Eye (tissue), 1 donor: ENCODE data around the gene DLL3.

Source experiments
- DNase-seq: peaks from one replicate; pipeline ENCODE4 v3.0.0-alpha.2; 2015

DLL3 gene

GRCh38 chr19:39489756-39490155 is 9.0 kb upstream of the DLL3 start:
- no peak for DNase-seq

GRCh38 chr19:39492225-39492624 is 6.5 kb upstream of the DLL3 start:
- no peak for DNase-seq

GRCh38 chr19:39492788-39493187 is 6.0 kb upstream of the DLL3 start:
- DNase-seq = no peak

DNA sequence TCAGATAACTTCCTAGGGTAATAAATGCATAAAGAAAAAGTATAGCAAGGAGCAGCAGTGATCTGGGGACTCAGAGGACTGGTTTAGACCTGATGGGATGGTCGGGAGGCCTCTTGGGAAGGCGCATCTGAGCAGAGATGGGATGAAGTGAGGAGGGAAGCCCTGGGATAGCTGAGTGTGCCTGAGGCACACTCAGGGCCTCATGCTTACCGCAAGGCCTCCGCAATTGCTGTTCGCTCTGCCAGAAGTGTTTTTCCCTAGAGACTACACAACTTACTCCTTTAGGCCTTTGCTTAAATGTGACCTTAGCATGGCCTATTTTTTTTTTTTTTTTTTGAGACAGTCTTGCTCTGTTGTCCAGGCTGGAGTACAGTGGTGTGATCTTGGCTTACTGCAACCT is 4.1 kb upstream of the DLL3 start:
- DNase-seq = no peak

DNA sequence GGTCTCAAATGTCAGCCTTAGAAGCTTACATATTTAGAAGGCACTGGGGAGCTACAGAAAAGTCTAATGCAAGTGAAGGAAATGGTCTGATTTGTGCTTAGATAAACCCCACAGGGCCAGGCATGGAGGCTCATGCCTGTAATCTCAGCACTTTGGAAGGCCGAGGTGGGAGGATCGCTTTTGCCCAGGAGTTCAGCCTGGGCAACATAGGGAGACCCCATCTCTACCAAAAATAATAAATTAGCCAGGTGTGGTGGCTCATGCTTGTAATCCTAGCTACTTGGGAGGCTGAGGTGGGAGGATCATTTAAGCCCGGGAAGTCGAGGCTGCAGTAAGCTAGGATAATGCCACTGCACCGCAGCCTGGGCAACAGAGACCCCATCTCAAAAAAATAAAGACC is 2.7 kb upstream of the DLL3 start:
- DNase-seq = no peak

DNA sequence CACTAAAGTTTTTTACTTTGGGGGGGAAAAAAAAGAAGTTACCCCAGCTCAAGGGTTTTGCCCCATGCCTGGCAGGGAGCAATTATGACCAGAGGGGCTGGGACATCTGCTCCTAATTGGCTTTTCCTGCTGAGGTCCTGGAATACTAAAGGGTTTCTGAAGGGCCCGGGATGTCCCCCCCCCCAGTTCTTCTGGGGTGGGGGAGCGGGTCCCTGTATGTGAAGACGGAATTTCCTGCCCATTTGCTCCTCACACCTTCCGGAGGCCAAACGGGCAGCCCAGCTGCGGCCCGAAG is 1.1 kb upstream of the DLL3 start:
- DNase-seq = no peak

- peak; percentile 91 for DNase-seq
These were observed 550 bp upstream of the DLL3 start for GRCh38 chr19:39497996-39498797.

DNA sequence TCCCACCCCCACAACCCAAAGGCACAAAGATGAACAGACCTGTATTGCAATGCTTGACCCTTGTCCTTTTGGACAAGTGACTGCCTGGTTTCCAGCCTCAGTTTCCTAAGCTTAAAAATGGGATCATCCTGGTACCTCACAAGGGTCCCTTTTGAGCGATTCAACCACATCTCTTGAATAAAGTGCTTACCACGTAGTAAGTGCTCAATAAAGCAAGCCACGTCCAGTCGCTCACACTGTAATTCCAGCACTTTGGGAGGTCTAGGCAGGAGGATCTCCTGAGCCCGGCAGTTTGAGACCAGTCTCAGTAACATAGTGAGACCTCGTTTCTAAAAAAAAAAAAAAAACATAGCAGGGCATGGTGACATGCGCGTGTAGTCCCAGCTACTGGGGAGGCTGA is 1.2 kb downstream of the DLL3 start:
- no peak for DNase-seq

GRCh38 chr19:39500543-39500942 is 1.8 kb downstream of the DLL3 start:
- no peak for DNase-seq

GRCh38 chr19:39501340-39501739 is 2.6 kb downstream of the DLL3 start:
- no peak for DNase-seq

DNA sequence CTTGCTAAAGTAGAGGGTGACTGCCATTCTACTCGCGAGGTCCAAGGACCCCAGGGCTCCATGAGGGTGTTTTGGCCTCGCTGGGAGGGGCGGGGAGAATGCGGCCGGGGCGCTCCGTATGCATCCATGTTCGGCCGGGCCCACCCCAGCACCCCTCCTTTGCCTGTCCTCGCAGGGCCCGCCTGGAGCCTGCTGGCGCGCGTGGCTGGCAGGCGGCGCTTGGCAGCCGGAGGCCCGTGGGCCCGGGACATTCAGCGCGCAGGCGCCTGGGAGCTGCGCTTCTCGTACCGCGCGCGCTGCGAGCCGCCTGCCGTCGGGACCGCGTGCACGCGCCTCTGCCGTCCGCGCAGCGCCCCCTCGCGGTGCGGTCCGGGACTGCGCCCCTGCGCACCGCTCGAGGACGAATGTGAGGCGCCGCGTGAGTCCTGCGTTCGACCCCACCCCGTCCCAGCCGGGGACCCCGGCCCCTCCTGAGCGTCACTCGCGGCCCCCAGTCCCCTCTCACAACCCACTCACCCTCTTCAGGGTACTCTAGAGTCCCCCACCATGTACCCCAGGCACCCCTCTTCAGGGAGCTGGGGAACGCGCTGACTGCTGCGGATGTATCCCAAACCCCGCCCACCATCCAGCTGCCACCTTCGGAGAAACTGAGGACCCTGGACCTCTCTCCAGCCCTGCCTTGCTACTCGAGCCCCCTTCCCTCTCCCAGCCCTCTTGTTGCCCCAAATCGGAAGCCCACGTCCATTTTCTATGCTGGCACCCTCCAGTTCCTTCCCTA is 4.1 kb downstream of the DLL3 start:
- peak; percentile 87 for DNase-seq

DNA sequence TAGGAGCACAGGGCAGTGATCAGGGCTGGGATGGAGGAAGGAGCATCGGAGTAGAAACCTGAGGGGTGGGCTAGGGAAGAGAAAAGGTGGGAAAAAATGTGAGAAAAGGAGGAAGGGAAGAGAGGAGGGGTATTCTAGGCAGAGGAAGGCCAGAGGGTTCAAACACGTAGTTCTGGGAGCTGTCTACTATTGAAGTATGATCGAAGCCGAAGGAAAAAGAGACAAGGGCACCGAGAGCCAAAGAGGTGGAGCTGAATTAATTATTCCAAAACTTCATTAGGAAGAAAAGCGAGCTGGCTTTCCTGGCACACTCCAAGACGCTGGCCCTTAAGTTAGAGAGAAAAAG is 7.8 kb downstream of the DLL3 start:
- no peak for DNase-seq

GRCh38 chr19:39506944-39507714 is 8.4 kb downstream of the DLL3 start:
- DNase-seq = peak; percentile 86

DNA sequence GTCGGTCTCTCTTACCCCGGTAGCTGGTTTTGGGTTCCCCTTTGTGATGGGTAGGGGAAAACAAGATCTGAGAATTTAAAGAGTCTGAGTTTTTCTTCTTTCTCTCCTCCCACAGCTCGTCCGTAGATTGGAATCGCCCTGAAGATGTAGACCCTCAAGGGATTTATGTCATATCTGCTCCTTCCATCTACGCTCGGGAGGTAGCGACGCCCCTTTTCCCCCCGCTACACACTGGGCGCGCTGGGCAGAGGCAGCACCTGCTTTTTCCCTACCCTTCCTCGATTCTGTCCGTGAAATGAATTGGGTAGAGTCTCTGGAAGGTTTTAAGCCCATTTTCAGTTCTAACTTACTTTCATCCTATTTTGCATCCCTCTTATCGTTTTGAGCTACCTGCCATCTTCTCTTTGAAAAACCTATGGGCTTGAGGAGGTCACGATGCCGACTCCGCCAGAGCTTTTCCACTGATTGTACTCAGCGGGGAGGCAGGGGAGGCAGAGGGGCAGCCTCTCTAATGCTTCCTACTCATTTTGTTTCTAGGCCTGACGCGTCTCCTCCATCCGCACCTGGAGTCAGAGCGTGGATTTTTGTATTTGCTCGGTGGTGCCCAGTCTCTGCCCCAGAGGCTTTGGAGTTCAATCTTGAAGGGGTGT is 9.1 kb downstream of the DLL3 start:
- no peak for DNase-seq

- DNase-seq = no peak
These were observed 9.9 kb downstream of the DLL3 start for GRCh38 chr19:39508629-39509028.

GRCh38 chr19:39509233-39509632 is 10.5 kb downstream of the DLL3 start:
- no peak for DNase-seq

DNA sequence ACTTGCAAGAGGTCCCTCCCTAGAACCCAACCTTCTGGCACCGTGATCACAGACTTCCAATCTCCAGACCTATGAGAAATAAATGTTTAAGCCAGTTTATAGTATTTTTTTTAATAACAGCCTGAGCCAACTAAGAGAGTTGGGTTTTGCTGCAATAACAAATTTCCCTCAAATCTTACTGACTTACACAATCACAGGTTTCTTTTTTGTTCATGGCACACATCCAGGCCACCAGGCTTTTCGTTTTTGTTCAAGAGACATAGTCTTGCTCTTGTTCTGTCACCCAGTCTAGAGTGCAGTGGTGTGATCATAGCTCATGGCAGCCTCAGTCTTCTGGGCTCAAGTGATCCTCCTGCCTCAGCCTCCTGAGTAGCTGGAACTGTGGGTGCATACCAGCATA is 14.2 kb downstream of the DLL3 start:
- DNase-seq = no peak

DNA sequence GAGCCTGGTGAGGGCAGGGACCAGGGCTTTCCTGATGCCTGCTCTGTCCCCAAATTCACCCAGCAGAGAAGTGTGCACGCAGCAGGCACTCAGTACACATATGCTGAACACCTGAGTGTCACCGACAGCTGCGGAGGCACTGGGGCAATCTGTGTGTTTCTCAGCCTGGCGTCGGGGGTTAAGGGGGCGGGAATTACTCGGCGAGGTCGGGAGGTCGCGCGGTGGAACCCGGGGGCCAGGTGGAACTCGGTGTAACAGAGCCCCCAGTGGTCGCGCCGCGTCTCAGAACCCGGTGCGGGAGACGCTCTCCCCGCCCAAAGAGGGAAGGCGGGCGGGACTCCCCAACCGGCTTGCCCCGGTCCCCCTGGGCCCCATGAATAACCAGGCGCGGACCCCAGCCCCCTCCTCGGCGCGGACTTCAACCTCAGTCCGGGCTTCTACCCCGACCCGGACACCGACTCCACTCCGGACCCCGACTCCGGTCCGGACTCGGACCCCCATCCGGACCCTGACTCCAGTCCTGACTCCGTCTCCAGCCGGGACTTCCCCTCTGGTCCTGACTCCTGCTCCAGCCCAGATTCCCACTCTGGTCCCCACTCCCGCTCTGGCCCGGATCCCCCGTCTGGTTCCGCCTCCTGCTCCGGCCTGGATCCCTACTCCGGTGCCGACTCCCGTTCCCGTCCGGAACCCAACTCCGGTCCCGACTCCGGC is 16.2 kb downstream of the DLL3 start, which contains the start of gene SELENOV:
Gene SELENOV, plus strand, starts transcription at position 300 of the 711 bp plus-strand sequence. Its CDS starts 74 bp downstream, at position 374.
- peak; percentile 68 for DNase-seq

DNA sequence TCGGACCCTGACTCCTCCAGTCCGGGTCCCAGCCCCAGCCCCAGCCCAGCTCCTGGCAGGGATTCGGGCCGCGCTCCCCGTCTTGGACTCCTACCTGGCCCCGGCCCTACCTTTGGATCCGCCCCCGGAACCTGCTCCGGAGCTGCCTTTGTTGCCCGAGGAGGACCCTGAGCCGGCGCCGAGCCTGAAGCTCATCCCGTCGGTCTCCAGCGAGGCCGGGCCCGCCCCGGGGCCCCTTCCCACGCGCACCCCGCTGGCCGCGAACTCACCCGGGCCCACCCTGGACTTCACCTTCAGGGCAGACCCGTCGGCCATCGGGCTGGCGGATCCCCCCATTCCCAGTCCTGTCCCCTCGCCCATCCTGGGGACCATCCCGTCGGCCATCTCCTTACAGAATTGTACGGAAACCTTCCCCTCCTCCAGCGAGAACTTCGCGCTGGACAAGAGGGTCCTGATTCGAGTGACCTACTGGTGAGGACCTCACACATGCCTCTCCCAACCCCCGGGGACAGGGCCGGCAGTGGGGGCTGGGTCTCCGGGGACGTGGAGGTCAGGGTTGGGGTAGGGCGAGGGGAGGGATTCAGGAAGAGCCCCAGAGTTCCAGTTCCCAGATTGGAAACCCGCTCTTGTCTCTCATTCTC is 16.9 kb downstream of the DLL3 start:
- no peak for DNase-seq

GRCh38 chr19:39516270-39516669 is 17.5 kb downstream of the DLL3 start:
- no peak for DNase-seq

DNA sequence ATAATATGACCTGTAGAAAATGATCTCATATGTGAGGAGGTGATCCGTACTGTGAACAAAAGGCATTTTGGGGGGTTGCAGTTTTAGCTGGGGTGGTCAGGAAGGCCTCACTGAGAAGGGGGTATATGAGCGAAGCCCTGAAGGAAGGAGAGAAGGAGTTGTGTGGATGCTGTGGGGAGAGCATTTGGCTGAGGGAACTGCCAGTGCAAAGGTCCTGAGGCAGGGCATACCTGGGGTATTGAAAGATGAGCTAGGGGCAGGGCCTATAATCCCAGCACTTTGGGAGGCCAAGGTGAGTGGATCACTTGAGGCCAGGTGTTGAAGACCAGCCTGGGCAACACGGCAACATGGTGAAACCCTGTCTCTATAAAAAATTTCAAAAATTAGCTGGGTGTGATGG is 18.7 kb downstream of the DLL3 start:
- no peak for DNase-seq

- DNase-seq = no peak
These were observed 19.7 kb downstream of the DLL3 start for GRCh38 chr19:39518458-39518857.
